WTC11 (cell line): Measurements from ENCODE around the gene RAB6A. TPM values are rescaled to one million over a fixed set of nuclear protein-coding genes. Genes with fewer than 3 reads are reported as not detected.
A peak's percentile ranks its signal among the peaks of the same experiment; 100 is the strongest.

ENCODE experiments used
- ATAC-seq: fragments of 200-7000 bp; cut with Tn5 transposase; 2 replicates; pipeline ENCODE4 v1.10.0; 2021; ENCODE audit warnings: mild to moderate bottlenecking, moderate library complexity
- CTCF ChIA-PET: fragments of 300-600 bp; sonication (Branson Sonifier 250); formaldehyde crosslinking; loops from one replicate; lab custom pipeline; 2021; ENCODE audit warnings: antibody characterized with exemption; lab: Charles Lee
- POLR2A ChIA-PET: fragments of 350-600 bp; sonication (Branson Sonifier 250); formaldehyde crosslinking; loops from one replicate; lab custom pipeline; 2021; ENCODE audit warnings: antibody characterized with exemption; lab: Charles Lee
- DNase-seq: peaks from one replicate; pipeline ENCODE4 v3.0.0; 2021; ENCODE audit warnings: low spot score
- H3K27ac Mint-ChIP-seq: 2 replicates; pipeline ENCODE4 v1.8.0; 2021; ENCODE audit warnings: mixed read lengths
- H3K27me3 Mint-ChIP-seq: 2 replicates; pipeline ENCODE4 v1.8.0; 2021; ENCODE audit warnings: low read depth, mild to moderate bottlenecking, moderate library complexity, mixed read lengths
- H3K36me3 Mint-ChIP-seq: 2 replicates; pipeline ENCODE4 v1.8.0; 2021; ENCODE audit warnings: mixed read lengths
- H3K4me1 Mint-ChIP-seq: 2 replicates; pipeline ENCODE4 v1.8.0; 2022; ENCODE audit warnings: mixed read lengths
- H3K4me3 Mint-ChIP-seq: 2 replicates; pipeline ENCODE4 v1.8.0; 2021; ENCODE audit warnings: mild to moderate bottlenecking, moderate library complexity, mixed read lengths
- H3K9me3 Mint-ChIP-seq: 2 replicates; pipeline ENCODE4 v1.8.0; 2021; ENCODE audit warnings: mixed read lengths
- CREM ChIP-seq: sonication (generic); formaldehyde crosslinking; IDR thresholded peaks from 2 replicates; pipeline ENCODE4 v1.8.1; 2022; ENCODE audit warnings: mild to moderate bottlenecking, missing genetic modification reagents, moderate library complexity
- CTCF ChIP-seq: fragments of 200-600 bp; IDR thresholded peaks from 2 replicates; pipeline ENCODE4 v1.8.0; 2022; ENCODE audit warnings: antibody characterized with exemption
- FOXK1 ChIP-seq: sonication (generic); formaldehyde crosslinking; IDR thresholded peaks from 2 replicates; pipeline ENCODE4 v1.8.0; 2022; ENCODE audit warnings: mild to moderate bottlenecking, moderate library complexity, missing genetic modification reagents
- TEAD4 ChIP-seq: sonication (generic); formaldehyde crosslinking; IDR thresholded peaks from 2 replicates; pipeline ENCODE4 v1.8.0; 2022; ENCODE audit warnings: mild to moderate bottlenecking, missing genetic modification reagents
- ZMAT4 ChIP-seq: fragments of 250-450 bp; sonication (Bioruptor Pico); IDR thresholded peaks from 2 replicates; pipeline ENCODE4 v1.9.0; 2021; ENCODE audit warnings: mild to moderate bottlenecking
- ZNF121 ChIP-seq: sonication (generic); formaldehyde crosslinking; IDR thresholded peaks from 2 replicates; pipeline ENCODE4 v1.8.0; 2023; ENCODE audit warnings: missing genetic modification reagents
- total RNA-seq: library from RNA; stranded (reverse); gene quantifications from 3 replicates; pipeline ENCODE4 v1.2.3, GENCODE V29; 2021

Gene RAB6A
- total RNA-seq, 1 experiment from 2014 or later = 107 TPM

GRCh38 chr11:73625696-73626318 is 135.1 kb downstream of the RAB6A start:
- H3K9me3 Mint-ChIP-seq = no peaks in the 10 kb centered on the region
- H3K27me3 Mint-ChIP-seq = peaks cover 96% of the 10 kb centered on the region
- H3K4me3 Mint-ChIP-seq = no peak overlapping the region
- DNase-seq (peak; percentile 83), ATAC-seq (peak; percentile 67)
- no peaks in the 10 kb centered on the region for H3K36me3 Mint-ChIP-seq
- no peak for TF ChIP-seq FOXK1 (CRISPR knock-in tag)
- no peak for TF ChIP-seq TEAD4
- TF ChIP-seq ZNF121 = peak; percentile 93
- no peak for TF ChIP-seq CREM (CRISPR knock-in tag)
- peak; percentile 92 for TF ChIP-seq CTCF
- TF ChIP-seq ZMAT4 (CRISPR knock-in tag) = no peak
- POLR2A ChIA-PET = interaction anchor here (1.0 to 1.5 kb wide), 3 partner anchors 20 to 36 kb away, joined by 4 to 11 read pairs (median 6); partner anchors contain the start of gene PLEKHB1
- CTCF ChIA-PET = interaction anchor here (0.5 to 10.1 kb wide), 67 partner anchors 10 to 354 kb away, joined by 3 to 328 read pairs (median 4); partner anchors contain the start of genes FAM168A, P2RY6, PLEKHB1 and RAB6A
- no peak overlapping the region for H3K27ac Mint-ChIP-seq
- H3K4me1 Mint-ChIP-seq = peaks cover 28% of the 10 kb centered on the region

Other genes with a start within 250 kb of the RAB6A start
- gene FAM168A, start 163.0 kb downstream of the RAB6A start, total RNA-seq = 23.6 to 25.9 TPM (median 24.2 TPM) in 3 replicates
- gene PLEKHB1, start 114.5 kb downstream of the RAB6A start, total RNA-seq = 11.4 to 15.8 TPM (median 12.0 TPM) in 3 replicates
- 38.7 to 40.6 TPM (median 39.4 TPM) in 3 replicates for gene MRPL48, start 26.8 kb upstream of the RAB6A start, total RNA-seq
- 105 to 114 TPM (median 107 TPM) in 3 replicates for gene COA4, start 115.8 kb upstream of the RAB6A start, total RNA-seq
- 27.7 to 35.0 TPM (median 33.5 TPM) in 3 replicates for gene PAAF1, start 115.9 kb upstream of the RAB6A start, total RNA-seq
- gene DNAJB13, start 190.0 kb upstream of the RAB6A start, total RNA-seq = 0.18 to 0.24 TPM (median 0.21 TPM) in 3 replicates
- 54.0 to 66.8 TPM (median 64.2 TPM) in 3 replicates for gene UCP2, start 221.8 kb upstream of the RAB6A start, total RNA-seq
- gene UCP3, start 248.0 kb upstream of the RAB6A start, total RNA-seq = 0.50 to 0.73 TPM (median 0.55 TPM) in 3 replicates